GM23248 (cell line): ENCODE measurements around the gene IGSF3.

Experiments used
- EZH2 ChIP-seq: fragments of 200-600 bp; sonication (generic); IDR thresholded peaks from 2 replicates; pipeline ENCODE4 v1.6.1; 2018; ENCODE audit warnings: antibody characterized with exemption, mild to moderate bottlenecking; ENCODE audit not compliant: insufficient read depth, poor library complexity, severe bottlenecking
- EZH2phosphoT487 ChIP-seq: fragments of 200-600 bp; sonication (generic); IDR thresholded peaks from 2 replicates; pipeline ENCODE4 v1.6.1; 2018; ENCODE audit warnings: antibody characterized with exemption, moderate library complexity, mild to moderate bottlenecking, low read depth; ENCODE audit not compliant: insufficient read depth

GRCh38 chr1:116671072-116671760, 3.7 kb upstream of the IGSF3 start:
- no peak for TF ChIP-seq EZH2phosphoT487
- TF ChIP-seq EZH2: no peak
